HCT116 (cell line): Measurements from ENCODE around the gene ANP32B.

ENCODE experiments used
- ATF3 ChIP-seq: IDR thresholded peaks from 2 replicates; pipeline ENCODE4 v1.6.1; 2012
- CEBPB ChIP-seq: IDR thresholded peaks from 2 replicates; pipeline ENCODE4 v1.6.1; 2012; ENCODE audit warnings: low read depth
- CTCF ChIP-seq, 3 experiments: fragments of 200-600 bp in 1 of 3; sonication (generic) in 1 of 3; IDR thresholded peaks in 2 of 3; conservative IDR thresholded peaks in 1 of 3; 2 replicates each; pipeline ENCODE4 v1.5.1; 2012 to 2017; ENCODE audit warnings: low read depth in 2 of 3, low read length in 2 of 3, antibody characterized with exemption in 1 of 3, borderline replicate concordance in 1 of 3, control low read depth in 1 of 3, mild to moderate bottlenecking in 1 of 3, mixed read lengths in 1 of 3, mixed run types in 1 of 3, moderate library complexity in 1 of 3; ENCODE audit not compliant: insufficient read depth in 1 of 3
- EGR1 ChIP-seq: IDR thresholded peaks from 2 replicates; pipeline ENCODE4 v1.6.1; 2012; ENCODE audit warnings: low read depth
- EZH2 ChIP-seq: fragments of 200-600 bp; sonication (generic); IDR thresholded peaks from 2 replicates; pipeline ENCODE4 v1.6.1; 2017; ENCODE audit warnings: antibody characterized with exemption, mixed run types
- EZH2phosphoT487 ChIP-seq: fragments of 200-600 bp; IDR thresholded peaks from 2 replicates; pipeline ENCODE4 v1.6.1; 2018; ENCODE audit warnings: antibody characterized with exemption, borderline replicate concordance
- POLR2A ChIP-seq: IDR thresholded peaks from 2 replicates; pipeline ENCODE4 v1.7.0; 2011; ENCODE audit warnings: borderline replicate concordance; ENCODE audit not compliant: insufficient read depth, insufficient read length; ENCODE audit errors: extremely low read depth
- POLR2AphosphoS5 ChIP-seq: IDR thresholded peaks from 2 replicates; pipeline ENCODE4 v1.6.1; 2011; ENCODE audit warnings: mild to moderate bottlenecking, low read depth, low read length, moderate library complexity
- REST ChIP-seq: IDR thresholded peaks from 2 replicates; pipeline ENCODE4 v1.6.1; 2012; ENCODE audit warnings: low read depth
- SRF ChIP-seq: IDR thresholded peaks from 2 replicates; pipeline ENCODE4 v1.6.1; 2012; ENCODE audit warnings: low read depth
- TF ChIP-seq, protein P1 (sequence below): IDR thresholded peaks from 2 replicates; pipeline ENCODE4 v1.6.1; 2012

- no peak for TF ChIP-seq POLR2A
- no peak for TF ChIP-seq CTCF (IDR thresholded peaks at IDR 0.05 in 2 of 3, conservative IDR thresholded peaks at IDR 0.05 in 1 of 3; ENCODE audit: borderline replicate concordance in 1 of 3, insufficient read depth in 1 of 3, low read depth in 2 of 3, low read length in 2 of 3)
- TF ChIP-seq EGR1, result no peak
- TF ChIP-seq EZH2, result no peak
- TF ChIP-seq POLR2AphosphoS5, result no peak
- no peak for TF ChIP-seq EZH2phosphoT487
- TF ChIP-seq ATF3, result no peak
- no peak for TF ChIP-seq CEBPB
- no peak for TF ChIP-seq SRF
- TF ChIP-seq, protein P1, sequence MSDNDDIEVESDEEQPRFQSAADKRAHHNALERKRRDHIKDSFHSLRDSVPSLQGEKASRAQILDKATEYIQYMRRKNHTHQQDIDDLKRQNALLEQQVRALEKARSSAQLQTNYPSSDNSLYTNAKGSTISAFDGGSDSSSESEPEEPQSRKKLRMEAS, result no peak
- no peak for TF ChIP-seq REST
These were observed 60.8 kb downstream of the ANP32B start for GRCh38 chr9:98043915-98044314.
